HG03558 (cell line): ENCODE data around the gene OSBPL8.
A peak's percentile ranks its signal among the peaks of the same experiment; 100 is the strongest.
"Not testable (repeated sequence)": the region's sequence is repeated elsewhere in the genome, so short reads cannot be mapped to it uniquely, and the experiment has no call there.

ENCODE experiments used
- ATAC-seq: cut with Tn5 transposase; IDR thresholded peaks from one replicate; pipeline ENCODE4 v1.9.1; 2021; ENCODE audit warnings: moderate number of reproducible peaks; ENCODE audit not compliant: unreplicated experiment; ENCODE audit errors: extremely low read depth

Gene OSBPL8

DNA sequence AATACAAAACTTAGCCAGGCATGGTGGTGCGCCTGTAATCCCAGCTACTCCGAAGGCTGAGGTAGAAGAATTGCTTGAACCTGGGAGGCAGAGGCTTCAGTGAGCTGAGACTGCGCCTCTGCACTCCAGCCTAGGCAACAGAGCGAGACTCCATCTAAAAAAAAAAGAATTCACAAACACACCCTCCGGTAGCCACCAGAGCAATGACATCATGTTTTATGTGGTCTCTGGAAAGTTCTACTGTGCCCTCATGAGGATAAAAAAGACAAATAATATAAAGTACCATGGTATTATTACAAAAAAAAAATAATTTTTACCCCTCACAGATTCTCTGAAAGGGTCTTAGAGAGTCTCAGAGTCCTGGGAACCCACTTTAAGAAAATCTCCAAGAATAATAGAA, 81.5 kb downstream of the OSBPL8 start:
- no peak for ATAC-seq

DNA sequence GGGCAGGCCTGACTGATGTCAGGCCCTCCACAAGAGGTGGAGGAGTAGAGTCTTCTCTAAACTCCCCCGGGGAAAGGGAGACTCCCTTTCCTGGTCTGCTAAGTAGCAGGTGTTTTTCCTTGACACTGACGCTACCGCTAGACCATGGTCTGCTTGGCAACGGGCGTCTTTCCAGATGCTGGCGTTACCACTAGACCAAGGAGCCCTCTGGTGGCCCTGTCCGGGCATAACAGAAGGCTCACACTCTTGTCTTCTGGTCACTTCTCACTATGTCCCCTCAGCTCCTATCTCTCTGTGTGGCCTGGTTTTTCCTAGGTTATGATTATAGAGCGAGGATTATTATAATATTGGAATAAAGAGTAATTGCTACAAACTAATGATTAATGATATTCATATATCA, 86.7 kb downstream of the OSBPL8 start:
- ATAC-seq = not testable (repeated sequence)

- ATAC-seq = no peak
These were observed 88.0 kb downstream of the OSBPL8 start for GRCh38 chr12:76471579-76471978.

DNA sequence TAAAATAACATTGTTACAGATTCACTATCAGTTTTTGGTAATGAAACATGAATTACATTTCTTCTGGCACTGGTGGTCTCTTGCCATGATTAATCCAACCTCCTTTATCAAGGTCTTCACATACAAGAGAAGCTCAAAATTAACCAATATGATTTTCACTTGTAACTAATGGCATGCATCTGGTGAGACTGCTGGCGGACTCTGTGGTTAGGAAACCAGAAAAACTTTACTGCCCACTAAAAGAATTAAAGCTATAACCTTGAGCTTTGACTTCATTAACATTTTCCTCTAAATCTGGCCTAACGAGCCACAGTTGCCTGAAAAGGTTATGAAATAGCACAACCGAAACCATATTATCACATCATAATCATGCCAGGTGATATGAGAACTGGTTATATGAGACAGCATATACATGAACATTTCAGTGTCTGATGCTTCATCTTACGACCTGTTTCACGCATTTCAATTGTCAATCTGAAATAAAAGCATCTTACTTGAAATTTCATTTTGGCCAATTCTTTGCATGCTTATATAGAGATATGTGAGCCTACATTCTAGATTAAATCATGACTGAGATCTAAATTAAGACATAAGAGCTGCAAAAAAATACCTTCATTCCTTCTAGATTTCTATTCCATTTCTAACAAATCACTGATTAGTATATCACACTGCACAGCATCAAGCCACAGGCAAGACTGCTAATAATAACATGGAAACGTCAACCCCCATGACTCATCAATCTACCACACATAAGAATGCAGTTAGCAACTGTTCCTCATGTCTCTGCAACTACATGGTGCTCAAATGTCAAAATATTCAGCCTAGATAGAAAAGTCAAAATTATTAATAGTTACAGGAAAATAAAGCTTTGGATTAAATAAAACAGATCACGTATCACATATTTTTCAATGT, 89.3 kb downstream of the OSBPL8 start:
- peak; percentile 82 for ATAC-seq

DNA sequence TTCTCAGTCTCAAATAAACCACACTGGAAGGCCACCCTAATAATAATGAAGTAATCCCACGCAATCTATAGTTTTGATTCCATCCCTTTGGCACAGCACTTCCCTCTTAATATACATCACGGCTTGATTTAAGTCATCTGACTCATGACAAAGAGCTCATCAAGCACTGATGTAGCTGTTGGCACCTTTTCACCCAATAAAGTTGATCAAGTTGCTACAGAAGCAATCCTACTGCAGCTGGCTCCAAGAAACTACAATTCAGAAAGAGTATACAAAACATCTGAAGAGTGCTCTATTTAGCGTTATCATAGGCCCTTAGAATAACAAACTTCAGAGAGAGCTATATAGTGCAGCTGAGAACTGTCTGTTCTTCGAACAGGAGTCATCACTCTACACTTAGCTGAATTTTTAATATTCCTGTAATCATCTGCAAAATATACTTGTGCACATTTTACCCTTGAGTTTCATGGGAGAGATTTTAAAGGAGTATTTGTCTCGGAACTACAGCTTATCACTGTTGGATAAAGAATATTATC, 94.9 kb downstream of the OSBPL8 start:
- ATAC-seq = no peak

DNA sequence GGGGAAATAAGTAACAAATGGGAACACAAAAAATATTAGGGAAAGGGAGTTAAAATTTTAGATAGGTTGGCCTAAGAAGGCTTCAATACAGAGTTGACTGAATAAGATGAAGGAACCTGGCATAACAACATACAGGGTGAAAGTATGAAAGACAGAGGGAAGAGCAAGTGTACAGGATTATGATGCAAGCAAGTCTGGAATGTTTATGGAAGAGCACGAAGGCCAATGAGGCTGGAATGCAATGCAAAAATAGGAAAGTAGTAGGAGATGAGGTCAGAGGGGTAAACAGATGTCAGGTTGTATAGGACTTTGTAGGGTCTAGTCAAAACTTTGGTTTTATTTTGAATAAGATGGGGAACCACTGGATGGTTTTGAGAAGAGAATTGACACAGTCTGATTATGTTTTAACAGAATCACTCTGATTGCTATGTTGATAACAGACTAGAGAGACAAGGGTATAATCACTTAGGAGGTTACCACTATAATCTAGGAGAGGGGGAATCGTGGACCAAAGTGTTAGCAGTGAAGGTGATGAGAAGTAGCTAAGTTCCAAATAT, 96.8 kb downstream of the OSBPL8 start:
- ATAC-seq = no peak

DNA sequence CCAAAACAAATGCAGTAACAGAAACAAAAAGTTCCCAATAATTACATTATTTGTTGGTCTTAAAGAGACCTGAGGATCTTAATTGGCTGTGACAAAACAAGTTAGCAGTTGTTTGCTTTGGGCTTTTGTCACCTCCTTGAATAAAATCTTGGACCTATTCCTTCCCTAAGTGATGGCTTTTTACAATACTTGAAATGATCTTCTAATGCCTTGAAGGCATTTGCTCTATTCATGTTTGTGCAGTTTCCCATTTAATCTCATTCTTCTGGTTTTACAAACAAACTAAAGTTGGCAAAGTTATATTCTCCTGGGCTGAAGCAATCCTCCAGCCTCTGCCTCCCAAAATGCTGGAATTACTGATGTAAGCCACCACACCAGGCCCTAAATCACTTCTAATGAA, 98.8 kb downstream of the OSBPL8 start:
- ATAC-seq = no peak

- ATAC-seq = no peak
These were observed 101.8 kb downstream of the OSBPL8 start for GRCh38 chr12:76457818-76458217.

DNA sequence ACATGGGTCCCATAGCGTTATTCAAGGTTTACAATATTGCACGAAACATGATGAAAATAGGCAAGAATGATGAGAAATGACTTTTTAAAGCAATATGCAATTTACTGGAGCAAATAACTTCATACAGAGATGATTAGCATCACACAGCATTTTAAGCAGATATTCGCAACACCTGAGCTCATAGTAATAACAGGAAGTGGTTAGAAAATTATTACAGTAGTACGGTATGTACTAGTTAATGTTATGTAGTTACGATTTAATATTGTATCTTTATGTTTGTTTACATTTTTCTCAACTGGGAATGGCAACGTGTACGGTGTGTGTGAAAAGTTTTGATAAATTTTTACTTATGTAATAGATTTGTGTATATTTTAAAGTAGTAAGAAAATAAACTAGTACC, 102.6 kb downstream of the OSBPL8 start:
- no peak for ATAC-seq

DNA sequence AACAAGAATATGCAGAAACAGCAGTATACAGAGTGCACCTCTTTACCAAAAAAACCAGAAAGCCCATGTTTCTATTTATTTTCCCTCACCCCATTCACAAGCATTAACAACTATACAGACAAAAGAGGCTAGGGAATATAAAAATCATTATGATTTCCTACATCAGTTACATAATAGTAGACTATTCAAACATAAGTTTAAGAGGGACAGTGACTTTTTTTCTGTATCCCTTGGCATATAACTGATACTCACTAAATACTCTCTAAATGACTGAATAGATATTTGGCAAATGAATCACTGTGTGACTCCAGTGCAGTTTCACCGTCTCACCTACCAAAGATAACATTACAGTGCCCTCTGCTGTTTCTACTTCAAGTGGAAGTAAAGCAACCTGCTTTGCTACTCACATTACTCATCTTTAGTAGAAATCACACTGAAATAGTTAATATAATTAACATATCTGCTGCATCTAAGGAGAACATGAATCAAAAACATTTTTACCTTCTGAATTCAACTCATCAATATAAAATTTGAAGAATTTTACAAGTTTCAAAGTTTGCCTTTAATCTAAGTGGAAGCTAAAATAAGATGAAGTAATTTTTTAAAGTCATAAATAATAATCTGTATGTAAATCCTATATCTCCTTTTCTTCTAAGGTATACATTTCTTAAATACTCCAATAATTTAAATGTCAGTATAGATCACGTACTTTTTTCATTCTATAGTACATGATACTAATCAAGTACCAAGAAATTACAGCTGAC, 103.8 kb downstream of the OSBPL8 start:
- ATAC-seq = peak; percentile 96

- ATAC-seq = no peak
These were observed 108.0 kb downstream of the OSBPL8 start for GRCh38 chr12:76451528-76451927.

- ATAC-seq = no peak
These were observed 108.9 kb downstream of the OSBPL8 start for GRCh38 chr12:76450690-76451089.

DNA sequence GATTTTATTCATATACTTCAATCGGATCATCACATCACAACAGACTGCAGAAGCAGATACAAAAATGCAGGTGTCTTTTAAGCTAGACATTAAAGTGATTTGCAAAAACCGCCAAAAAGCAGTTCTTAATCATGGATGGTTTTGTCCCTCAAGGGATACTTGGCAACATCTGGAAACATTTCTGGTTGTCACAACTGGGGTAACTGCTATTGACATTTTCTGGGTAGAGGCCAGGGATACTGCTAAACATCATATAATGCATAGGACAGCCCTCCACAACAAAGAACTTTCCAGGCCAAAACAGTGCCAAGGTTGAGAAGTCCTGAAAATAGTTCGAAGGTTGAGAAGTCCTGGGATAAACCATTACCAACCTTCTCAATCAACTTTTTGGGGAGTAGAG, 109.6 kb downstream of the OSBPL8 start:
- ATAC-seq = no peak

DNA sequence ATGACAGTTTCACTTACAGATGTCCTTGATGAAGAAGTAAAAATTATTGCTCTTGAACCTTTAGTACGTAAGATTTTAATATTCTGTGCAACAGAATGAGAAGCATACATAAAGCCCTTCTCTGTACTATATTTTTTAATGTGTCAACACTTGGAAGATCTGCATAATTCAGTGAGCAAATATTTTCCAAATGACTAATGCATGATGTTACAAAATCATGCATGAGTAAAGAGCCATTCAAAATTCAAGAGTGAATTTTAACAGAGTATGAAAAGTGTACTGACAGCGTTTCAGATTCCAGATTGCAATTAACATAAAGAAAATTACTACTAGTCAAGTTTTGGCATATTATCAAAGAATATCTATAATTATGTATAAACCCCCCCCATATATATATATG, 110.0 kb downstream of the OSBPL8 start:
- no peak for ATAC-seq

GRCh38 chr12:76449016-76449415, 110.6 kb downstream of the OSBPL8 start:
- no peak for ATAC-seq

DNA sequence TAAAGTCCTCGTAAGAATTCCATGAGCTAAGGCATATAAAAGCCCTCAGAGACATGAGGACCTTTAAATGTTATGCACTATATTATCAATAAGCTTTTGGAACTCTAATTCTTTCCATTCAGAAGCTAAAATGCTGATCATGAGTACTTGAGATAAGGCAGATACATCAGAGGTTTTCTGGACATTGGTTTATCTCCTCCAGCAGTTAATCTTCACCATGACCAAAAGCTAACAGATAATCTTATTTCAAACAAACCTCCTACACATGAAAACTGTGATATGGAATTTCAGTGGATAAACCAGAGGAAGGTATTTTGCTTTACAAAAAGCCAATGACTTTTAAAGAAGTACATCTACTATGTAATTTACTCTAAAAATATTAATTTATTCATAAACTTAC, 113.5 kb downstream of the OSBPL8 start:
- ATAC-seq = no peak

GRCh38 chr12:76445462-76445861, 114.1 kb downstream of the OSBPL8 start:
- no peak for ATAC-seq

DNA sequence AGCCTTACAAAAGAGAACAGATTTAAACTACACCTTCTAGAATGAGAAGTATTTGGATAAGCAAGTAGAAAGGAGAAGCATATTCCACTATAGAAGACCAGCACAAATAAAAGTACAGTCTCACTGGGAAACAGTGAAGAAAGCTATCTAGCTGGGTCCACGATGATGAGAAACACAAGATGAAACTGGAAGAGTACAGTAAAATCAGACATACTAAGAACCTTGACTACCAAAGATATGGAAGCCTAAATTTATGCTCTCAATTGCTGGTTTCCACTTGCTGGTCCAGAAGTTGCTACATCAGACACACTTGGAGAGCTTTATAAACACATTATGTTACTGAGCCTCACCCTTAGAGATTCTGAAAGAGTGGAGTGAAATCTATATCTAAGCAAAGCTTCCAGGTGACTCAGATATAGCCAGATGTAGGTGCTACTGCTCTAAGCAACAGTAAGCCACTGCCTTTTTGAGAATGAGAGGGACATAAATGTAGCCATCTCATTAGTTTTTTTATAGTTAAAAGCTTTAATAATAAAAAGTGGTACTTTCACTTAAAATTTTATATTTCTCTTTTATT, 115.1 kb downstream of the OSBPL8 start:
- ATAC-seq = no peak

DNA sequence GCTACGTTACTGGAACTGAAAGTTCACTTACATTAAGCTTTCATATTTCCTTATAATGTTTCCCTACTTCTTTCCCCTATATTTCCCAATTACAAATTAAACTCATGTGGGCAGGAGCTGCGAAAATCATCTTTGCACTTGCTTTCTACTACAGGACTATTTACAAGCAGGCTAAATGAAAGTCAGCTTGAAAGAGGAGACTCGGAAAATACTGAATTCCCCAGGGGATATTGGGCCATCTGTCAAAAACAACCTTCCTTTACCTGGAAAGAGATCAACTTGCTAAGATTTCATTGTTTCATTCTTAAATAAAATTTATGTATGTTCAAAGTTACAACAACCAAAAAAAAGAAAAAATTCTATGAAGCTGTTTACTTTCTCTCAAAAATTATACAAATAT, 118.6 kb downstream of the OSBPL8 start:
- no peak for ATAC-seq

DNA sequence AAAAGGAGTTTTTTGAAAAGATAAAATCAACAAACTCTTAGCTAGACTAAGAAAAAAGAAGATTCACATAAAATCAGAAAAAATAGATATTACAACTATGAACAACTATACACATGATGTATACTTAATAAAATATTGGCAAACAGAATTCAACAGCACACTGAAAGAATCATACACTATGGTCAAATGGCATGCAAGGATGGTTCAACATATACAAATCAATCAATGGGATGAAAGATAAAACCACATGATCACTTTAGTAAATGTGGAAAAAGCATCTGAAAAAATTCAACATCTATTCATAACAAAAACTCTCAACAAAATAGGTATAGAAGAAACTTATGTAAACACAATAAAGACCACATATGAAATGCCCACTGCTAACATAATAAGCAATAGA, 126.8 kb downstream of the OSBPL8 start:
- no peak for ATAC-seq

DNA sequence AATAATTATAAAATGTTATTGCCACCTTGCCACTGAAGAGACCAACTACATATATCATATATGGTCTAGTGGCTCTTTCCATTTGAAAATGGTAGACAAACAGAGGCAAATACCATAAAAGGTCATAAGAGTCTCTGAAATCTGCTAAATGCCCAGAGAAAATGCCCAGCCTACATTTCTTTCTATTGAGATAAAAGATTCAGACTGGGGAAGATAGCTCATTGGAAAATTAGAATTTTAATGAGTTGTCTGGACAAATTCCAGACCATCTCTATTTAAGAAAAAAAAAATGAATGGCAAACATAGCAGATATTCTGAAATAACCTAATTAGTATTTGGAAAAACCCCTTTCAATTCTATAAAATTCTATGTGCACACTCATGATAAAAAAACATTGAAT, 131.5 kb downstream of the OSBPL8 start:
- ATAC-seq = no peak
